ENCODE data around the gene SPAG17.

SPAG17 gene

DNA sequence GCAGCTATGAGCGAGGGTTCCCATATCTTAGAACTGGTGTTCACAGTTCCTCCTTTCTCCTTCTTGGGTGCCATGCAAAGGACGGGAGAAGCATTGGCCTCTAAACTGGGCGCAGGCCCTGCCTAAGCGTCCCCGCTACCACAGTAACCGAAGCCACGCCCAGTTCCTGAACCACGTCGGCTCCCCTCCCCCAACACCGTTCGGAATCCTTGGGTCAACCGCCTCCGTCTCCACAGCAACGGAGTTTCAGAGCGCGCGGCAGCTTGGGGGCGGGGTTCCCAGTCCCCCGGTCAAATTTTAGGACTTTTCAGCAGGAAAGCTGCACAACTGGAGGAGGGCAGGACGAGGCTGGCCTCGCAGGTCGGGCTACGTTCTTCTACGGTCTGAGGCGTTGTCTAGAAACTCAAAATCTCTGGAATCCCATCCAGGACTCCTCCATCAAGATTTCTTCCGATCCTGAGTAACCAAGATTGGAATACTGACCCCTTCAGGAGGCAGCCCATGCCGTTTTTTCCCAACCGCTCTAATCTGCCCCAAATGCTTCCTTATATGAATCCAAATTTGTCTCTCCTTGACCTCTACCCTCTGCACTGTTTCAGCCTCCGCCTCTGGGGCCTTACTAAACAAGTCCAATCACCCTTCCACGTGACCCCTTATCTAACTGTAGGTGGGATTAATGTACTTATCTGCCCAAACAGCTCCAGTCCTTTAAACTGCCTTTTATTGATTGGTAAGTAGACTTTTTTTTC is at the start of gene SPAG17:
SPAG17 (minus strand) TSS at position 145 of the 749 bp plus-strand sequence; CDS start at position 74, 71 bp downstream.
- DNase-seq, result no peak

DNA sequence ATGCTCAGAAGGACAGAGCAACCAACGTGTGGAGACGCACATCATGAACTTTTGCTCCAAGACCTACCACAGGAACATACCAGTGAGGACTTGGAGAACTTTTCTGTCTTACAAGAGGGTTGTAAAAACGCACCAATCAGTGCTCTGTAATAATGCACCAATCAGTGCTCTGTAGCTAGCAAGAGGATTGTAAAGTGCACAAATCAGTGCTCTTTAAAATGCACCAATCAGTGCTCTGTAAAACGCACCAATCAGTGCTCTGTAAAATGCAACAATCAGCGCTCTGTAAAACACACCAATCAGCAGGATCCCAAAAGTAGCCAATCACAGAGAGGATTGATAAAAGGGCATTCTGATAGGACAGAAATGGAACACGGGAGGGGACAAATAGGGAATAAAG is 40.4 kb upstream of the SPAG17 start:
- no peak for DNase-seq

DNA sequence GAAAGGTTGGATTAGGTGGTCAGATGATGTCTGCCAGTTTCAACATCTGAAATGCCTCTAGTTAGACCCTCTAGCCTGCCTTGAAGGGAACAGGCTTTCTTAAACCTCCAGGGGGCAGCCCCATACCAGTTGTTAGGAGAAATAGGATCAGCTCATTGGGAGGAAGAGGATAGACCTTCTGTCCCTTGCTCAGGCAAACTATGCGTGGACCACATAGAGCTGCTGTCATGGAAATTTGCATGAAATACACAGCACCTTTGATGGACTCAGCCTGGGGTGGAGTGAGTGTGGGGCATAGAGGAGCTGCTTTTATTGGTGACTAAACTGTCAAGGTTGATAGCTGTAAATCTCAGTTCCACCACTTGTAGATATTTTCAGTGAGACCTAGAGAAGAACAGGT is 38.4 kb upstream of the SPAG17 start:
- DNase-seq, result no peak

DNA sequence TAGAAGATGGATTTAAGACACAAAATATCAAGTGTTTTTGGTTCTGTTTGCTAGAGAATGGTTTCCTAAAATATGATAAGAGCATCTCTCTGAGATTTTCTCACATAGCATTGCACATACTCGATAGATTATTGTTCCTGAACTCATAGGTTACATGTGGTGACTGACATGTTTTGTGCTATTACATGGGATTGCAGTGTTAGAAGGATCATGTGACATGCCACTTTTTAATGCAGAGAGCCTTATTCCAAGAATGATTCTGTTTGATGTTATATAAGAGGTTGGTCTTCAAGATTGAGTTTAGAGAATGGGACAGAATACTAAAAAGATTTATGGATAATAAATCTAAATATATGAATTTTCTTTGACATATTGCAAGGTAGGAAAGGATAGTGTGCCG is 34.4 kb upstream of the SPAG17 start:
- DNase-seq, result no peak

DNA sequence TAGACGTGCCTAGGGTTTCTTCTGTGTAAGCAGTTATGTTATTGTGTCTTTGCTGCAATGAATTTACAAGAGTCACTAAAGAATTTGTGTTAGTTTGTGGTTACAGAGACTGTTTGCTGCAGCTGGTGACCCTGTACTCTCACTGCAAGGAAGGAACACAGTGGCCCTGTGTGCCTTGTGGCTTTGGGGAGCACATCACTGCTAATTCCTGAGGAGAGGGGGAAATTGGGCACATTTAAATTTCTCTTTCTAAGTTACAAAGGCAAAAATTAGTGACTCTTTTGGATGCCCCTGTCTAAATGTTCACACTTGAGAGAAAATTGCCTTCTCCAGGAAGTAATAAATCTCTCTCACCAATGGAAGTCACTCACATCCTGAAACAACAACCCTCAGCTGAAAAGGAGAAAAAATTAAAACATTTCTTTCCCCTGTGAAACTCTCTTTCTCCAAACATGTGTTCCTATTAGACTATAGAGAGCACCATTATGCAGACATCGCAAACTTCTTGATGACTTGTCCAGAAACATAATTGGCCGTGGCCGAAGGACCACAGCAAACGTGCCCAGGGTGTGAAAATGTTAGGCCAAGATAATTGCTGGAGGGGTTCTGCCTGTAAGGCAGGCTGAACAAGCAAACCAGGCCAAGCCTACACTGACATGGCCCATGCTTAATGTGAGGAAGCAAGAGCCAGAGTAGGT is 32.3 kb upstream of the SPAG17 start:
- DNase-seq, result no peak

DNA sequence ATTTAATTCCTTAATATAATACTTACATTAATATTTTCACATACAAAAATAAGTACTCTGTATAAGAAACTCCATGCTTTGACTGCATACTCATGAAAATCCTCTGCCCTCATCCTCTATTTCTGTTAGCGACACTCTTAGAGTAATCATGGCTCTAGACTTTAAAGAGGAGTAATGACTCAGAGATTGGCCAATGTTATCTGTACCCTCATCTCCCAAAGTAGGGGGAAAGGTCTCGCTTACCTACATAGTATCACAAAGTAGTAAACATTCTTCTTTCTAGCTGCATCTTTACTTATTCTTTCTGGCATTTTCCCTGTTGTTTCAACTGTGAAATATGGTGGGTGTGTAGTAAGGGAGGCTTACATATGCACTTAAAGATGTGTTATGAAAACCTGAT is 29.8 kb upstream of the SPAG17 start:
- no peak for DNase-seq

DNA sequence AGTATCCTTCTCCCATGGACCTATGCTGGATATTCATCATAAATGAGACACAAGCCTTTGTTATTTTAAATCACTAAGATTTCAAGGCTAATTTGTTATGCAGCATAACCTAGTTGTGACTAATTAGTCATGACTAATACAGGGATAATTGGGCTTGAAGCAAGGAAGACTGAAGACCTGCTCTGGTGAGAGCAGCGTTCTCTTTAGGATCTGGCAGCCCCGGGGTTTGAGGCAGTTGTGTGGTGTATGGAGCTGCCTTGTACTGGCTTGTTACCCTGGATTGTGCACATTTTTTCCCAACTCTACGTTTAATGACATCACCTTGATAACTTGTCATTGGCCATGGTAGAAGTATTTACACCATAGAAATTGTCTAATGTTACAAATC is 25.7 kb upstream of the SPAG17 start:
- DNase-seq, result no peak

DNA sequence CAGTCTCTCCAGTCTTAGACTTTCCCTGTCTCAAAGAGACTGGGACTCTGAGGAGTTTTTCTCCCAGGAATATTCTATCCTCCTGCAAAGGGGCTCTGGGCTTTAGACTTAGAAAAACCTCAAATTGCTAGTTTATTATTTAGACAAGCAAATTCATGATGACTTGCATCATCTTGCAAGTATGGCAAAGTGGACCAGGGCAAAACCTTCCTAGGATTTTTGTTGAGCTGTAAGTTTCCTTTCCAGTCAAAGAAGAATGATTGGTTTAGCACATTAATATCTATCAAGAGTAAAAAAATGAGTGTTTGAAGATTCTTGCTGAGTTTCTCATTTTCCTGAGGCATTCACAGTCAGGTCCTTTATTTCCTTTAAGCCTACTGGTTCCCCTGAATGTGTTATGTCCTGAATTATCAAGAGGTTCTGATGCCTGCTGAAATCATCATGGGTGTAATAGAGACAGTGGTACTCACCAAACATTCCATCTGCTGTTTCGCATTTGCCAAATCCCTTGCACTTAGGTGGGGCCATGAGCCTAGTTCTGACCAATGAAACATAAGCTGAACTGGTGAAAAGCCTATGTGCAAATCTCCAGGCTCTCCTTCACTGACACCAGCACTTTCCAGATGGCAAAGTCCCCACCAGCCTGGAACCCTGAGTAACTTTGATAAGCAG is 25.2 kb upstream of the SPAG17 start:
- no peak for DNase-seq

DNA sequence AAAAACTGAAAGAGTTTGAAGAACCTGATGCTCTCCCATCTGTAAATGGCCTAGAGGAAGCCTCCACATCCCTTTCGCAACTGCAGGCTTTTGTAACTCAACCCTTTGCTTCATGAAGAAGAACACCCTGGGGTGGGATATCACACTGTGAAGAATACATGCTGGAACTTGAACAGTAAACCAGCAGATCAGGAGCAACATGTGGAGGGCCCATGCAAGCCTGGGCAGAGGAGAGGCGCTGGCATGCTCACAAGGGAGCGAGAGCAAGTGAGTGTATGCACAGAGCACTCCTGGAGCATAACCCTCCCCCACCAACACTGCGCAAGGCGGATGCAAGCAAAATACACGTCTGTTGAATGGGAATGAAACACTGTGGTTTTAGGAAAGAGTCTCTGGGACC is 24.6 kb upstream of the SPAG17 start:
- DNase-seq, result no peak

DNA sequence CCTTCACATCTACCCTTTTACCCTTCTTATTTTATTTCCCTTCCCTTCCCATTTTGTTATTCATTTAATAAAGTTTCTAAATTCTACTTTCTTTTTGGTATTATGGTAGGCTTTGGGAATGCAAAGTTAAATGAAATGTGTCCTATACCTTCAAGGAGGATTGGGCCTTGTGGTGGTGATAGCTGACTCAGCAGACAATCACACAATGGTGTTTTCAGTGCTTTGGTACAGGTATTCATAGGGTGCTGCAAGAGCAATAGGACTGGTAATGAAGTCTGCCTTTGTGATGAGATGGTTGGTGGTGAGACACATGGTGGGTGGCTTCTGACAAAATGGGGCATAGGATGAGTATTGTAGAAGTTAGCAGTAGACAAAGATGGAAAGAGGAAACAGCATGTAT is 21.9 kb upstream of the SPAG17 start:
- DNase-seq, result no peak

DNA sequence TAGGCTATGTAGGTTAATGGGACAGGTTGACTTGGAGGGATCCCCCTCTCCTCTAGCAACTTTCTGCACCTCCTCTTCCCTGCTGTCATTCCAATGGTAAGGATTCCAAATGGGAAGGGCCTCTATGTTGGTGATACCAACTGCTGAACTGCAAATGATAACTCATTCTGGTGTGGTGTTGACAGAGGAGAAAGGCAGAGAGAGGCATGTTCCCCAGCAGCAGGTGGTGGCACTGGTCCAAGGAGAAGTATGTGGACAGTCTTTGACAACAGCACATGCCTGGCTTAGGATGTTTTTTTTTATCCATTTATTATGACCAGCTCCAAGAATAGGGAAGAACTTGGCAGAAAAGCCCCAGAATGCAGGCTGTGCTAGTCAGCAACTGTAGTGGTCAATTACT is 19.6 kb upstream of the SPAG17 start:
- no peak for DNase-seq

DNA sequence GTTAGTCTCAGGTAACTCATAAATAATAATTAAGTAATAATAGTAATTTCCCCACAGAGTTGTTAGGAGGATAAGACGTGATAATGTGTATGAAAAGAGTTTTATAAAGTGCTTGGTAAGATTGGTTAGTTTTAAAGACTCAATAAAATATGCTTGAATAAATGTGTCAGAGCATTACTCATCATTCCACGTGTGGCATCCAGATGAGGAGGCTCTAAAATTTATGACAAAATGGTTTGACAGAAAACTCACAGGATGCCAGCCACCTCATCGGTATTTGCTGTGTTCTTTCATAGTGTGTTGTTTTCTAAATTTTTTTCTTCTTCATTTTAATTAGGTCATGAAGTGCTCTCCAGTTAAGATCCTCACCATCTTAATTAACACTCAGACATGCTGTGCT is 19.1 kb upstream of the SPAG17 start:
- DNase-seq, result no peak

DNA sequence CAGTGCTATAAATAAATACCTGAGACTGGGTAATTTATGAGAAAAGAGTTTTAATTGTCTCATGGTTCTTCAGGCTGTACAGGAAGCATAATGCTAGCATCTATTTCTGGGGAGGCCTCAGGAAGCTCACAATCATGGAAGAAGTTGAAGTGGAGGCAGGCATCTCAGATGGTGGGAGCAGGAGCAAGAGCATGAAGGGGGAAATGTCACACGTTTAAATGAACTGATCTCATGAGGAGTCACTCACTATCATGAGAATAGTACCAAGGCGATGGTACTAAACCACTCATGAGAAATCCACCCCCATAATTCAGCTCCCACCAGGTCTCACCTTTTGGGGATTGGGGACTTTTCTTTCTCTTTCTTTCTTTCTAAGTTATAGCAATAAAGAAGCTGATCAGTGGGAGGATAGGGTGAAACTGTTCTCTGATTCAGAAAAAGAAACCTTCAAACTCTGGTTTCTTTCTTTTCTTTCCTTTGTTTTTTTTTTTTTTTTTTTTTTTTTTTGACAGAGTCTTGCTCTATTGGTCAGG is 17.1 kb upstream of the SPAG17 start:
- DNase-seq, result no peak

DNA sequence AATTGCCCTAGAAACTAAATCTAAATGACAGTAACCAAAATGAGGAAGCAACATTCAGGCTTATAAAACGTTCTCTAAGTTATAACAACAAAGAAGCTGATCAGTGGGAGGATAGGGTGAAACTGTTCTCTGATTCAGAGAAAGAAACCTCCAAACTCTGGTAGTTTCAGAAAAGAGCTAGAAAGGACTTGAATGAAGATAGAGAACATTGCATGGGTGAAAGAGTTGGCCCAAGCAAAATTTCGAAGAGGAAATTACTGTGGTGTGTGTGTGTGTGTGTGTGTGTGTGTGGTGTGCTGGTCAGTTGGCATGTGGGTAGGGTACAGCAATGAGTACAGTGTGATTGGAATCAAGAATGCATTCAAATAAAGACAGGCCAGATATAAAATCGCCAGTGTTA is 16.5 kb upstream of the SPAG17 start:
- no peak for DNase-seq

DNA sequence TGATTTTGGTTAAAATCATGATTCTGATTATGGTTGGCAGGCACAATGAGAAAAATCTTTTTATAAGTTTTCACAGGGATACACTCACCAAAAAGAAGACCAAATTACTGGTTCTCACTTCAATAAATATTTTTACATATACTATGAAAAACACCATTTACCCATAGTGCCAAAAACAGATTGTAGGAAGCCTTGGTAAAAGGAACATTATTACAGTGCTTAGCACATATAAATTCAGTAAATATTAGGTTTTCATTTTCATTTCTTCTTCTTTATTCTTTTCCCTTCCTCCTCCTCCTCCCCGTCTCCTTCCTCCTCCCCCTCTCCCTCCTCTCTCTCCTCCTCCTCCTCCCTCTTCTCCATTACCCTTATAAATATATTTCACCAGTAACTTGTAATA is 15.8 kb upstream of the SPAG17 start:
- DNase-seq, result no peak

DNA sequence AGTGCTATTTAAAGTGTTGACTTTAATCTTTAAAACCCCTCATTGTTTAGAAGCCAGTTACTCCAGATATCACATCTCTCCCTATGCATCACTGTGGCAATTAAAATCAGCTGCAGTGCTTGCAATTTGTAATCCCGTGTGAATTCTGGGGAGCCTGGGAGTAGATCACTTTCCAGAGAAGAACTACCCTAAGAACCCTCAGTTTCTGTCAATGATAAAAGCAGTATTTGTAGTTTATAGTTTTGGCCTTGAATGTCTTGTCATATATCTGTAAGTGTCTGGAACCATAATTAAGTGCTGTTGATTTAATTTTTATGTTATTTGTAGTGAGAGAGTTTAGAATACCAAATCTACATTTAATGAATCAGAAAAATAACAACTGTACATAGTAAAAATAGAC is 5.5 kb upstream of the SPAG17 start:
- no peak for DNase-seq

DNA sequence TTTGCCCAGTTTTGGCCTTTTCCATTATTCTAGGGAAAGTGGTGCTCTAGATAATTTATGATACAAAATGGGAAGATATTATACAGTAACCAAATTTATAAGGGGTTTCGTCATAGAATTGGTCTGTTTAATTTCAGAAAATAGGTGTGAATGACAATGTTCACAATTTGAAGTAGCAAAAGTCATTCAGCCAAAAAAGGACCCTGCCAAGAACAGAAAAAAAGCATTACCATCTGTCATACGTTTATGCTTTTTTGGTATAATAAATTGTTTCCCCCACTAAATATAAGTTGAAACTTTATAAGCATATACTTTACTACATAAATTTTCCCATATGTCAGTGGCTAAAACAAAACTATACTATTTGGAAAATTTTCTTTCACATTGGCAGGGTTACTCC is 4.5 kb upstream of the SPAG17 start:
- no peak for DNase-seq

DNA sequence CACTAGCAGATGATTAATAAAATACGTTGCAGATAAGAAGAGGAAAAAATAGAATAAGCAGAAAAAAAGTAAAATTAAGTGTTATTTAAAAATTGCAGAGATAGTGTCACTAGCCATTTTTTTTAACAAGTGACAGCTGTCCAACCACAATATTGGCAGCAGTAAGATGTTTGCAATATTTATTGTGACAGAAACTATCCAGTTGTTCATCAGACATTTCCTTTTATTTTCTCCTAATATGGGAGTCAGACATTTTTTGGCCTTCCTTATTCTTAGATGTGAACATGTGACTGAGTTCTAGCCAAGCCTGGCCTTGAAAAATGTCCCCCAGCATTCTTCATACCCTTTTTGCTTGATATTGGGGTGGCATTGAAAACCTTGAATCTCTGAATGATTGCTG is 3.4 kb upstream of the SPAG17 start:
- DNase-seq, result no peak

DNA sequence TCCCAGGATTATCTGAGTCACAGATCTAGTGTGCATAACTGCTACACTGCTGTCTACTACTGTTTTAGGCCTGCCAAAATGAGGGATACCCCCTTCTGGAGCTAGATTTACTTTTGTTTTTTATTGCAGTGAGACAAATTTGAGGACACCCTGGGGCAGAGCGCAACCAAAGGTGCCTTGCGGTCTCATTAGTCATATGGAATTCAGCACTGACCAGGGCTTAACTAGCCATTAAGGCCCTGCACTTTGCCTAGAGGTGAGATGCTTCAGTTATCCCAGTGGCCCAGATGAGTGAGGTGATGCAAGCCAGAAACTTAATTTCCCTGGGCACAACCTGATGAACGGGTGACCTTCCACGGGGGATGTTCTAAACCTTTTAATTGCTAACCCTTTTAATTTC is 998 bp upstream of the SPAG17 start:
- no peak for DNase-seq

DNA sequence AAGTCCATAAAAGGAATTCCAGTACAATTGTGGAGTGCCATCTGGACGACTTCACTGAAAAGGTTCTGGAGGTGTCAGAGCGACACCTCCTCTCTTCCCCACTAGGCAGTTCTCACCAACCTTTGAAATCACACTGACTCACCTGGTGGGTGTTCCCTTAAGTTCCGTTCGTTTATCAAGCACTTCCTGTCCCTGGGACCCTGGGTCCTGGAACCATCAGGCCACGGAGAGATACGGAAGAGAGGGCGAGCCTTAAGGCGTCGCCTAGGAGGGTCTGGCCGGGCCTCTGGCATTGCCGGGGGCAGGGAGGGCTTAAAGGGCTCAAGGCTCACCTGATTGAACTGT is 317 bp downstream of the SPAG17 start:
- DNase-seq, result no peak

DNA sequence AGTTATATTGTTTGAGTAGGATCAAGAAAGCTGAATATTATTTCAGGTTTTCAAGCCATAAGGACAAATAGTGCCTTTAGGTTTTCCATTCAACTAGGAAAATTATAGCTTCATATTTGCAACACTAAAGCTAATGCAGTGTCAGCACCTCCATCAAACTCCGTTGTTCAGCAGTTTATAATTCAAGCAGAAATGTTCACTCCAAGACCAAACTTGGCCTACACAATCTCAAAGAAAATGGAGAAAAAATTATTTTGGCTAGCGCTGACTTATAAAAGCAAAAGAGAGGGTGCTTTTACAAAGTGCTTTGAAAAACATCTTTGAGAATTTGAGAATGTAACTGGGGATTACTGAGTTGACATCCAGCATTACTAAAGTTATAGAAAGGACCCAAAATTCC is 1.4 kb downstream of the SPAG17 start:
- no peak for DNase-seq

DNA sequence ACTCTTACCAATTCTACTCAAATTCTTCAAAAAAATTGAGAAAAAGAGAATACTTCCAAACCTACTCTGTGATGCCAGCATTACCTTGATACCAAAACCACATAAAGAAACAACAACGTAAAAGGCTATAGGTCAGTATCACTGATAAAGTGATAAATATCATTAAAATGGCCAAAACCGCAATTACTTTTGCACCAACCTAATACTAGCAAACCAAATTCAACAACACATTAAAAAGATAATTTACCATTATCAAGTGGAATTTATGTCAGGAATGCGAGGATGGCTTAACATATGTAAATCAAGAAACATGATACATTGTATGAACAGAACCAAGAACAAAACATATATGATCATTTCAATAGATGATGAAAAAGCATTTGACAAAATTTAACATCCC is 7.0 kb downstream of the SPAG17 start:
- no peak for DNase-seq

DNA sequence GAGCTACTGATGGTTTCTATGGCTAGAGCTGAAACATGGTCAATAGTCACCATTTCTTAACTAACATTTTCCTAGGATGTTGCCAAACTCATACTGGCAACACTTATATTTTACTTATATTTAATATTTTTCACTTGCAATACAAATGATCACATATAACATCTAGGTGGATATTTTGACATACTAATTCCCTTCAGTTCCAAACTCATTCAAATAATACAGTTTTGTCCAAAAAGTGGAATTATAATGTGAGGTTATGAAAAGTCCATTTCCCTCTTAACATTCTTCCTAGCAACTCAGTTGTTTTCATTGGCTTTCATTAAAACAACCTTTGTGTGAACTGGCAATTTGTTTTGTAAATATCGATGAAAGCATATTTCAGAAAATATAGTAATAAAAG is 16.0 kb downstream of the SPAG17 start:
- no peak for DNase-seq

DNA sequence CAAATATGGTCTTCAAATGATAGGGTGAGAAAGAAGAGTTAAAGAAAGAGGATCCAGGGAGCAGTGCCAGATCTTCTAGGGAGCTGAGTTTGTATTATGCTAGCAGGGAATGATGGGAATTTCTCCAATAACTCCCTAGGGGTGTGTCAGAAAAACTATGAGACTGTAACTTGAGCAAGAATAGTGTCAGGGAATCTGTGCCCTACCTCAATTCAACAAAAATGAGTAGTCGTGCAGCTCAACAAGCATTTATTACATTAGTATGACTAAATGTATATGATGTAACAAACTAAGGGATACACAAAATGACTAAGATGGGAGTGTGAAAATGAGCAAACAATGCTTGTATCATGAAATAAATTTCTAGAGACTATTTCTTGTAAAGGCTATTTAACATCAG is 24.2 kb downstream of the SPAG17 start:
- no peak for DNase-seq
